H4 (cell line): ENCODE results near the gene XPO4. TPM values are rescaled to one million over a fixed set of nuclear protein-coding genes. Genes with fewer than 3 reads are reported as not detected.

Experiments used
- DNase-seq: peaks from one replicate; pipeline ENCODE4 v3.0.0-alpha.2; 2015; ENCODE audit warnings: low spot score
- total RNA-seq: library from RNA; depleted of rRNA; stranded (reverse); fragments of >200 nt; shearing (Covaris generic); gene quantifications from 2 replicates; pipeline ENCODE4 v1.2.3, GENCODE V29; 2014; rRNA removed

Gene XPO4
- total RNA-seq, 1 experiment from 2014 or later, result 10.4 TPM

- DNase-seq, result no peak
These were observed 173.8 kb downstream of the XPO4 start for GRCh38 chr13:20728579-20729311.

GRCh38 chr13:20727856-20728255, 174.7 kb downstream of the XPO4 start:
- no peak for DNase-seq

Other genes with a start within 250 kb of the XPO4 start
- gene IL17D, start 199.0 kb downstream of the XPO4 start, total RNA-seq, result 0.43 and 0.97 TPM in 2 replicates
- 5.2 and 5.9 TPM in 2 replicates for gene EEF1AKMT1, start 128.8 kb downstream of the XPO4 start, total RNA-seq
- gene LATS2, start 158.8 kb upstream of the XPO4 start, total RNA-seq, result 2.7 and 3.9 TPM in 2 replicates
- 46.5 and 64.0 TPM in 2 replicates for gene SAP18, start 237.4 kb upstream of the XPO4 start, total RNA-seq